ENCODE measurements around the gene HPS1. TPM values are rescaled to one million over a fixed set of nuclear protein-coding genes. Genes with fewer than 3 reads are reported as not detected.

Gene HPS1
- total RNA-seq, 2 experiments from 2014 or later = 72.0 to 99.5 TPM

DNA sequence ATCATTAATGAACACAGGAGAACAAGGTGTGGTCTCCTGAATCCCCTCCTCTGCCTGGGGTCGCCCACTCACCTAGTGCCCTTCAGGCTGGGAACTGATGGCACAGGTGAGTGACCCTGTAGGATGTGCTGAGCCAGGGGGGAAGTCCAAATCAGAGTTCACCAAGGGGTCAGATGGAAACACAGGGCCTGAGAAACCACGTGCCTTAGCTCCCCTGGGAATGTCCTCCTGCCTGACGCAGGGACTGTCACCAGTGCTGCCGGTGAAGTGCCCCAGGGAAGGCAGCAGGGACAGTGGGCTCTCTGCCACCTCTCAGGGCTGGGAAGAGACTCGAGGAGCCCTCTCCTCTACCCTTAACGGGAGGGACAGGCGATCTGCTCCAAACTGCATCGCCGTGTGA is 25.9 kb downstream of the HPS1 start:
- CTCF ChIA-PET = no interaction called here
- Mint-ChIP-seq H3K4me1 (no peaks in the 10 kb centered on the region), H3K27ac (no peak overlapping the region), H3K36me3 (peaks cover 11% of the 10 kb centered on the region), H3K4me3 (no peak overlapping the region), H3K9me3 (ENCODE audit: low read depth) (no peaks in the 10 kb centered on the region), H3K27me3 (no peaks in the 10 kb centered on the region)
- no peak for ATAC-seq
- no peak for DNase-seq

DNA sequence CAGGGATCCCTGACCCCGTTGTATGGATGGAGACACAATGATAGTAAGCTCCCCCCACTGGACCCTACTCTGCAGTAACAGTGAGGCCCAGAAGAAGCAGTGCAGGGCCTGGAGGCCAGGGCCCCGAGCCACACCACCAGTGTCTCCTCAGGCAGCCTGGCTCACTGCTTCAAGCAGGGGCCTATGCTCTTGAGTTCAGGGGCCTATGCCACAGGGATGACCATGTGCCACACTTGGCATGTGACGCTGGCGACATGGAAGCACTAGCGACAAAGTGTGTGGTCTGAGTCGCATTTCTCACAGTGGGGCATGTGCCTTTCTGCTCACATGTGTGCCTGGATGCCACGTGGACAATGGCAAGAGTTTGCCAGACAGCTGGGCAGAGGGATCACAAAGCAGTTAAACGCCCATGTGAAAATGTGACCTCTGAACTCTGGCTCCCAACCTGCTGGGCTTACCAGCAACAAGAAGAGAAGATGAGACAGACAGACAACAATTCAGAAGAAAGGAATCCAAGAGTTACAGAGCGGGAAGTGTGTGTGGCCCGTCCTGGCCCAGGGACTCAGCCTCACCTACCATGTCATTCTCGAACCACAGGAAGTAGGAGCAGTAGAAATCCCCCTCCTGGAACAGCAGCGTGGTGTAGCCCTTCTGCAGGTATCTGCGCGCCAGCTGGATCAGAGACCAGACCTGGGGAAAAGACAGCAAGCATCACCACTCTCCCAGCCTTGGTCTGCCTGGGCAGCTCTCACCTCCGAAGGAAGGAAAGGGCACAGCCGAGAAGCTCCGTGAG is 27.1 kb downstream of the HPS1 start:
- no peak for ATAC-seq
- Mint-ChIP-seq H3K4me1 (peaks cover 8% of the 10 kb centered on the region), H3K27me3 (no peaks in the 10 kb centered on the region), H3K36me3 (peaks cover 11% of the 10 kb centered on the region), H3K27ac (no peak overlapping the region), H3K4me3 (no peak overlapping the region), H3K9me3 (ENCODE audit: low read depth) (no peaks in the 10 kb centered on the region)
- no peak for DNase-seq
- CTCF ChIA-PET = no interaction called here

DNA sequence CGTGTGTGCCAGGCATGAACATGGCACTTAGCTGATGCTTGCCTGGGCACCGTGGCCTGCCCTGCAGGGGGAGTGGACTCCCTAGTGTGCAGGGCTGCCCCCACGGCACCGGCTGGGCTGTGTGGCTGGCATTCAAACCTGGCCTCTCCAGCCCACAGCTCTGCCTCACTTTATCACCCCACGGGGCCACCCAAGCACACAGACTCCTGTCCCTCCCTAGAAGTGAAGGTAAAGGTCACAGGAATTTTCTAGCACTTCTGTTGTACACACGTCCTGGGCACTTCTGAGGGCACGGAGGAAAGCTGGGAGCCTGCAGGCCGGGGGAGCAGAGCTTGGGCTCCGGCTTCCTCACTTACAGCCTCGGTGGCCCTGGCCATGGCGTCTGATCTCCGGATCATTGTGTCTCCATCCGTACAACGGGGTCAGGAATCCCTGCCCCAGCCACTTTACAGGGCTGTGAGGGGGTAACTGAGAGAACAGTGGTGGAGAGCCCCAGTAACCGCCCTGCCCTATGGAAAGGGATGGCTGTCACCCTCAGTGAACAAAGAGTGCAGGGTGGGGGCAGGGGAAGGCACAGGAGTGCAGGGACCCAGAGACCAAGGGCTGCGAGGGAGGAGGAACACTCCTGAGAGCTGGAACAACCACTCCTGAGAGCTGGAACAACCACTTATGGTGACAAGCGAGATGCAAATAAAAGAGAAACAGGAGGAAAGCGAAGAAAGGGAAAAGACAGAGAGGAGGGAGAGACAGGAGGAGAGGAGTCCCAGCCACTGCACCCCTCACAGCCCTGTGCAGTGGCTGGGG is 27.9 kb downstream of the HPS1 start:
- Mint-ChIP-seq H3K36me3 (peaks cover 11% of the 10 kb centered on the region), H3K27me3 (no peaks in the 10 kb centered on the region), H3K4me1 (peaks cover 15% of the 10 kb centered on the region), H3K9me3 (ENCODE audit: low read depth) (no peaks in the 10 kb centered on the region), H3K4me3 (no peak overlapping the region), H3K27ac (no peak overlapping the region)
- ATAC-seq = no peak
- CTCF ChIA-PET = no interaction called here
- DNase-seq = no peak

DNA sequence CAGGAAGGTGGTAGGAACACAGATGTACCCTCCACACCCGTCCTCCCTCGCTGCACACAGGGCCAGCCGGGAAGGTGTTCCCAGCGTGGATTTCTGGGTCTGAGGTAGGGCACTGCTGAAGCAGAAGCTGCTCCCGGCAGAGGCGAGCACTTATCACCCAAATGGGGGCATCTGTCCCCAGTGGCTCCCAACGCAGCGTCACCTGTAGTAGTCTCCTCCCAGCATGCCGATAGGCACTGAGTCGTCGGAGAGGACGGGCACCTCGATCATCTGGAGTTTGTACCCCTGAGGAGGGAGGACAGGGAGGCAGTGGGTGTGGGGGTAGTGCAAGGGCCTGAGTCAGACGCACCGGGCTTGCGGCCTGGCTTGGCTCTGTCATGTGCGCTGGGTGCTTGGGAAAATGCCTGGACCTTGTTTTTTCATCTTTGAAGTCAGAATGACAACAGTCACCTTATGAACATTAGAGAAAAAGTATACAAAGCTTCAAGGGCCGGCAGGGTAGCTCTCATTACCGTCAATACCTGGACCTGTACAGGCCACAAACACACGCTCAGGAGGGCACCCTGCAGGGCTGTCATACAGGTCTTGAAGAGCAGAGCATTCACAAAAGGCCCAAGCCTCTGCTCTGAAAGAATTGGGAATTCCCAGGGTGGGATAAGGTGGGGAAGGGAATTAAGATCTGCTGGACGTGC is 28.6 kb downstream of the HPS1 start:
- Mint-ChIP-seq H3K27ac (no peak overlapping the region), H3K4me1 (peaks cover 15% of the 10 kb centered on the region), H3K27me3 (no peaks in the 10 kb centered on the region), H3K36me3 (peaks cover 9% of the 10 kb centered on the region), H3K4me3 (no peak overlapping the region), H3K9me3 (ENCODE audit: low read depth) (no peaks in the 10 kb centered on the region)
- CTCF ChIA-PET = interaction anchor here (1.0 kb wide), 1 partner anchor 94 kb away, joined by 3 read pairs; no protein-coding TSS in a partner anchor
- ATAC-seq = no peak
- no peak for DNase-seq

DNA sequence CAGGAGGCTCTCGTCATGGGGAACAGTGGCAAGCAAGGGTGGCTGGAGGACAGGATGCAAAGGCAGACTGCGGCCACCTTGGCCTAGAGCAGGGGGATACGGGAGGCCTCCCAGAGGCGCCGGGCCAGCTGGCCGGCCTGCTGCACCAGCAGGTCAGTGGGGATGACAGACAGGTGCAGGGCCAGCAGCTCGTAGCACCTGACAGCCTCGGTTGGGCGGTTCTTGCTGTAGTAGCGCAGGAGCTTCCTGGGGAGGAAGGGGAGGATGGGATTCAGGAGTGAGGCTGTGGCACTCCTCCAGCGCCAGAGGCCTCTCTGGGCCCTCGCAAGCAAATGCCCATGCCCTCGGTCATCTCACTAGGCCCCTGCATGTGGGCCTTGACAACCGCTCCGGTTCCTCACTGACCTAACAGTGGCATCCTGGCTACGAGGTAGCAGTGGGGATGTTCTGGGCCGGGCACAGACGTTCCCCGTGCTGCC is 29.2 kb downstream of the HPS1 start:
- no peak overlapping the region for H3K4me3 Mint-ChIP-seq
- H3K36me3 Mint-ChIP-seq = peaks cover 9% of the 10 kb centered on the region
- ATAC-seq = no peak
- peaks cover 15% of the 10 kb centered on the region for H3K4me1 Mint-ChIP-seq
- no peaks in the 10 kb centered on the region for H3K9me3 Mint-ChIP-seq (ENCODE audit: low read depth)
- CTCF ChIA-PET = interaction anchor here (1.0 kb wide), 1 partner anchor 95 kb away, joined by 3 read pairs; no protein-coding TSS in a partner anchor
- DNase-seq = no peak
- H3K27me3 Mint-ChIP-seq = no peaks in the 10 kb centered on the region
- no peak overlapping the region for H3K27ac Mint-ChIP-seq

DNA sequence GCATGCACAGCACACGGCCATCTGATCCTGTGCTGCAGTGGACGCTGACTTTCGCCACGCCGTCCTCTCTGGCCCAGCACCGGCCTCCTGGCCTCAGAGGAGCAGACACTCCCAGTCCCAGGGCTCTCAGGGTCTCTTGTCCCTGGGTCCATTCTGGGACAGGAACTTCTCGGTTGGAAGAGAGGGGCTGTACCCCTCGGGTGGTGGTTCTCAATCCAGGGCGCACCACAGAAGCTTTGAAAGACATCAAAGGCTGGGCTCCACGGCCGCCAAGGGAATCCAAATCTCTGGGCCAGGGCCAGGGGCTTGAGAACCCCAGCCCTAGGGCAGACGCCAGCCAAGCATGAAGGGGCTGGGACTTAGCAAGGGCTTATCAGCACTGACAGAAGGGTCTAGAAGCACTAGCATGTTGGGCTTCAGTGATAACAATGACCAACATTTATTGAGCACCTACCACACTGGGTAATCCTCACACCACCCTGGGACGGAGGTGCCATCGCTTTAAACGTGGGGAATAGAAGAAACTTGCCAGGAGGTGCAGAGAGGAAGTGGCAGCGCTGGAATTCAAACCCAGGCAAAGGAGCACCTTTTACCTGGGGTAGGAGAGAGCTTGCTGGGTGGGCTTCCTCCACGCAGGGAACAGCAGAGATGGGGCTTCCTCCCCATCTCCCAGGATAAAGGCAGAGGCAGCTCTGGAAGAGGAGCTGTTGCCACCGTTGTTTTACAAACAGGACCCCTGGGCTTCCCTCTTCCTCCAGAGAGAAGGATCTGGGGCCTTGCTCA is 29.9 kb downstream of the HPS1 start:
- Mint-ChIP-seq H3K4me1 (peaks cover 15% of the 10 kb centered on the region), H3K9me3 (ENCODE audit: low read depth) (no peaks in the 10 kb centered on the region), H3K27me3 (no peaks in the 10 kb centered on the region), H3K27ac (no peak overlapping the region), H3K36me3 (peaks cover 9% of the 10 kb centered on the region), H3K4me3 (no peak overlapping the region)
- ATAC-seq (no peak), DNase-seq (no peak)
- CTCF ChIA-PET = no interaction called here

DNA sequence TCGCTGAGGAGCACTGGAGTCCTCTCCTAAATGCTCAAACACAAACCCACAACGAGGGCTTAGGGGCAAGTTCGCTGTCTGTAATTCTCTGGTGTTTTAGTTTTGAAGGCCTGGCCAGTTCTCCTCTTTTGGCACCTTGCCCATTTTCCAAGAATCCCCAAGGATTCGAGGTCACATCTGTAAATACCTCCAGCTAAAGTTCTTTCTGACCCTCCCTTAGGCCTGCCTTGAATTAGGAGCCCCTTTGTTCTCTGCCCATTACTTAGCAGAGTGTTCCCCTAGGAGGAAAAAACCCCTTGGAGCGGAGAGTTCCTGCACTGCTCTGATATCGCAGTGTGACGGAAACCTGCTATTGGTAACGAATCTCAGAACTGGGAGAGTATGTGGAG is 31.0 kb downstream of the HPS1 start:
- Mint-ChIP-seq H3K9me3 (ENCODE audit: low read depth) (no peaks in the 10 kb centered on the region), H3K27ac (no peak overlapping the region), H3K27me3 (no peaks in the 10 kb centered on the region), H3K36me3 (peaks cover 7% of the 10 kb centered on the region), H3K4me3 (no peak overlapping the region), H3K4me1 (peaks cover 15% of the 10 kb centered on the region)
- ATAC-seq (no peak), DNase-seq (no peak)
- CTCF ChIA-PET = interaction anchor here (1.4 kb wide), 1 partner anchor 9 kb away, joined by 8 read pairs; no protein-coding TSS in a partner anchor

DNA sequence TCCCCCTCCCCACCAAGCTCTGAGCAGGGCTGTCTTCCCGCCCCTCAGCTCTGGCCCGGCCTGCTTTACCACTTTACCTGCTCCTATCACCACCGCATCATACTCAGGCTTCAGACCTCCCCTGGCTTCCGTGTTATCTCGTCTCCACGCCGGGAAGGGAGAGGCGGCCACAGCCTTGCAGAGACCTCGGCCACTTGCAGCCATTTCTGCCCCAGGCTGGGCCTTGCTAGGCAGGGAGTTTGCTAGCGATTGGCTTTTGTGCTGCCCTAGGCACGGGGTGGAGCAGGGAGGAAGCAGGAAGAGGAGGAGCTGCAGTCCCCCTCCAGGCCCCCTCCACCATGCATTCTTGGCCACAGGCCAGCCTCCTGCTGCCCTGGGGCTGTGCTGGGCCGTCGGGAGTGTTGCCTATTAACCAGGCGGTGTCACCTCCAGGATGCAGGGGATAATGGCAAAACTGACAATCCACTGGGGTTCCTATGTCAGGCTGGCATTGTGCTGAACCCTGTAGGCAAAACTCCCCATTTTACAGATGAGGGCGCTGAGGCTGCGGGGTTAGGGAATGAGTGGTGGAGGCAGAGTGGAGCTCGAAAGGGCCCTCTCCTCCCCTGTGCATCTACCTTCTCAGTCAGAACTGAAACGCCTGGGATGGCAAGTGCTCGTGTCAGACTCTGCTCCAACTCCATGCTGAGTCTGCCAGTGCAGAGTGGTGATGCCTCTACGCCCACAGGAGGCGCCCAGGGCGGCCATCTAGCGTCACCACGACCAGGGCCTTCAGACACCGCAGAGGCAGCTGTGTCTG is 31.6 kb downstream of the HPS1 start, which contains the start of gene PYROXD2:
Gene PYROXD2, minus strand, starts transcription at position 251 of the 799 bp plus-strand sequence. Its CDS starts 47 bp downstream, at position 204.
- Mint-ChIP-seq H3K4me3 (peak within 1 kb of the TSS; percentile 72), H3K9me3 (ENCODE audit: low read depth) (no peaks in the 10 kb centered on the region), H3K27me3 (no peaks in the 10 kb centered on the region), H3K36me3 (peaks cover 7% of the 10 kb centered on the region), H3K27ac (peak within 1 kb of the TSS; percentile 81), H3K4me1 (peaks cover 15% of the 10 kb centered on the region)
- CTCF ChIA-PET = interaction anchor here (0.8 to 1.4 kb wide), 2 partner anchors 10 to 29 kb away, joined by 3 to 8 read pairs; no protein-coding TSS in a partner anchor
- peak; percentile 67 for DNase-seq
- ATAC-seq = peak; percentile 85

DNA sequence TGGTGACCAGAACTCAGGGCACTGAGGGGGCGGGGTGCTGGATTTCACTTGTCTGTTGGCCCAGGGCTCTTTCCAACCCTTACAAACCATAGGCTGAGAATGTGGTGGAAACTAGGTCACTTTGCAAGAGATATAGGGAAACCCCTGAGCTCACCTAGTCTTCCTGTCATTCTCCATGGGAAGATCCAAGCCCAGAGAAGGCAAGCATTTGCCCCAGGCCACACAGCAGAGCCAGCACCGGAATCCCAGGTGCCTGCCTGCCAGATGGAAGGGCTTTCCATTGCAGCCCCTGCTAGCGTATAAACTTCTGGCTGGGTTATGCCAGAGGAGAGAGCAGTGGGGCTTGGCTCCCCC is 32.2 kb downstream of the HPS1 start:
- DNase-seq = no peak
- Mint-ChIP-seq H3K4me1 (peaks cover 15% of the 10 kb centered on the region), H3K27ac (peak overlapping the region; percentile 81), H3K36me3 (peaks cover 5% of the 10 kb centered on the region), H3K27me3 (no peaks in the 10 kb centered on the region), H3K4me3 (peak overlapping the region; percentile 72), H3K9me3 (ENCODE audit: low read depth) (no peaks in the 10 kb centered on the region)
- CTCF ChIA-PET = interaction anchor here (0.8 to 1.4 kb wide), 2 partner anchors 11 to 29 kb away, joined by 3 to 8 read pairs; no protein-coding TSS in a partner anchor
- peak; percentile 7 for ATAC-seq

DNA sequence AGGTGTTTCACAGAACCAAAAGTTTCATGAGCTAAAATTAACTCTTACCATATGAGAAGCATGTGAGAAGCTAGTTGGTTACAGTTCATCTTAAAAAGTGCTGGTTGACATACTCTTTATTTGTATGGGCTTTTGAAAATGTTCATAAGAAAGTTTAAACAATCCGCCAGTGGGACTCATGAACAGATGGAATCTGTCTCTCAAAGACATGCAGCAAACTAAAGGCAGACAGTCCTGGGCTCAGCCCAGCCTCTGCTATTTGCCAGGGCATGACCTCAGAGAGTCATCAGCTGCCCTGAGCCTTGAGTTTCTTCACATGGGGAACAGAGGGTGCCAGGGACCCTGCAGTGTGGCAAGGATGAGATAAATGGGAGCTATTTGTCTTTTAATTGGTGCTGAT is 35.0 kb downstream of the HPS1 start:
- Mint-ChIP-seq H3K4me3 (no peak overlapping the region), H3K4me1 (peaks cover 17% of the 10 kb centered on the region), H3K9me3 (ENCODE audit: low read depth) (no peaks in the 10 kb centered on the region), H3K27ac (no peak overlapping the region), H3K36me3 (no peaks in the 10 kb centered on the region), H3K27me3 (no peaks in the 10 kb centered on the region)
- ATAC-seq (no peak), DNase-seq (no peak)
- CTCF ChIA-PET = interaction anchor here (1.5 kb wide), 1 partner anchor 13 kb away, joined by 5 read pairs; no protein-coding TSS in a partner anchor

DNA sequence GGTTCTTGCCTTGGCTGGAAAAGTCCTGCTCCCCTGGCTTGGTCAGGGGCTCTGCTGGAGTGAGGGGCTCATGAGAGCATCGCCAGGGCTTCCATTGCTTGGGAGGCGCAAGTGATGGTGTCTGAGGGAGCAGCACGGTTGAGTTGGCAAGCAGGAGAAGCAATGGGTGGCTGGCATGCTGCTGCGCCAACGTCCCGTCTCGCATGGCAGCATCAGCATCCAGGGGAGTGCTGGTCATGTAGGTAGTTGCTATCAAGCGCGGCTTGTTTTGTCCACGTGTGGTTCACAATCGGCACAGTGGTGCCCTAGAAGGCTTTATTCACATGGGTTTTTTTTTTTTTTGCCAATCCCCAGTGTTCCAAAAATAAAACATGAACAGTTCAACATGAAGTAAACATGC is 35.6 kb downstream of the HPS1 start:
- Mint-ChIP-seq H3K9me3 (ENCODE audit: low read depth) (no peaks in the 10 kb centered on the region), H3K4me1 (peaks cover 17% of the 10 kb centered on the region), H3K27me3 (no peaks in the 10 kb centered on the region), H3K36me3 (no peaks in the 10 kb centered on the region), H3K27ac (no peak overlapping the region), H3K4me3 (no peak overlapping the region)
- ATAC-seq (no peak), DNase-seq (no peak)
- CTCF ChIA-PET = interaction anchor here (1.5 kb wide), 1 partner anchor 14 kb away, joined by 5 read pairs; no protein-coding TSS in a partner anchor

DNA sequence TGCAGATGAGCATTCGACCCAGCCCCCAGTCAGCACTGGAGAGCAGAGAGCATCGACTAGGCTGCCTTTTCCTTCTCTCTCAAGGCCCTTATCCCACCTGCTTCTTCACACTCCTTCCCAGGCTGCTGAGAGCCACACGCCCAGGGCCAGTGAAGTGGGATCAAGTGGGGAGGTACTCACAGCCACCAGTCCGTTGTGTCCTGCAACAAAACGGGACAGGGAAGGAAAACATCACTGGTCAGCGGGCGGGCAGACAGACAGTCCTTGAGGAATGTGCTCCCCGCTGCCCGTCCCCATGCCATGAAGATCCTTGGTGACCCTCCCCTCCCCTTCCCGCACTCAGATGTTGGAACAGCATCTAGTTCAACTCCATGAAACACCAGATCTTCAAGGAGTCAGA is 36.0 kb downstream of the HPS1 start:
- Mint-ChIP-seq H3K9me3 (ENCODE audit: low read depth) (no peaks in the 10 kb centered on the region), H3K27ac (no peak overlapping the region), H3K4me1 (peaks cover 17% of the 10 kb centered on the region), H3K27me3 (no peaks in the 10 kb centered on the region), H3K36me3 (no peaks in the 10 kb centered on the region), H3K4me3 (no peak overlapping the region)
- CTCF ChIA-PET = no interaction called here
- DNase-seq = no peak
- no peak for ATAC-seq
